HG03342 (cell line): ENCODE measurements around the gene RNF207.
"Not testable (repeated sequence)": the region's sequence is repeated elsewhere in the genome, so short reads cannot be mapped to it uniquely, and the experiment has no call there.

ENCODE experiments used
- ATAC-seq: cut with Tn5 transposase; IDR thresholded peaks from one replicate; pipeline ENCODE4 v1.9.1; 2021; ENCODE audit warnings: mild to moderate bottlenecking, moderate library complexity; ENCODE audit not compliant: unreplicated experiment

The RNF207 gene

GRCh38 chr1:6199298-6200187 is 6.4 kb upstream of the RNF207 start, which contains the start of gene RPL22:
TSS of gene RPL22 (minus strand) at chr1:6199595. CDS start at chr1:6199573, 22 bp downstream.
- peak; percentile 94 for ATAC-seq

DNA sequence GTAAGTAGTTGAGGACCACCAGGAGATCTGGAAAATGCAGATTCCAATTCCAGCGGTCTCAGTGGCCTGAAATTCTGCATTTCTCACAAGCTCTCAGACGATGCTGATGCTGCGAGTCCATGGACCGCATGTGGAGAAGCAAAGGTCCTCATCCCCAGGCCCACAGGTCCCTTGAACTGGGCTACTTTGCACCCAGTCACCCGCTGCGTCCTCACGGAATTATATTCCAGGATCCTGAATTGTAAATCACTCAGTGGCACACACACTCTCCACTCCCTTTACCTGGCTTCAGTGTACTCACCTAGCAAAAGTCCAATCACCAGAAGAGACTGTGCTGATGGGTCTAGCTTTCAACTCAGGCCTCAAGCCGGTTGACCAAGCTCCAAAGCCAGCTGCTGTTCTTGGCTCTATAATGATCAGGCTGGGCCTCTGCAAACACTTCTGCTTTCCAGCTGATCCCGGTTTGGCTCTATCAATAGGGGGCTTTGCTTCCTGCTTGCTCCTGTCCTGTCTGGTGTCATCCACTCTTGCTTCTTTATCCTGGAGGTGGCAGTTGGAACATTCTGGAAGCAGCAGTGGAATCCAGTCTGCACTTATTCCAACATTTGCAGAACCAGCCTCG is 5.6 kb upstream of the RNF207 start:
- ATAC-seq, result no peak

- no peak for ATAC-seq
Observed at GRCh38 chr1:6202256-6202655, 3.7 kb upstream of the RNF207 start.

DNA sequence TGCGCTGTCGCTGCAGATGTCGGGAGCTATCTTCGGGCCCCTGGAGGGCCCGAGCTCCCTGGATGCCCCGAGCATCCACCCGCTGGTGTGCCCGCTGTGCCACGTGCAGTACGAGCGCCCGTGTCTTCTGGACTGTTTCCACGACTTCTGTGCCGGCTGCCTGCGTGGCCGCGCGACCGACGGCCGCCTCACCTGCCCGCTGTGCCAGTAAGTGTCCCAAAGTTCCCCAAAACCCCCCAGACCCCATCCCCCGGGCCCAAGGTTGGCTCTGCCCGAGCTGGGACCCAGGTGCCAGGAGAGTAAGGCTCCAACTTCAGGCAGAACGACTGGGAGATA is 569 bp downstream of the RNF207 start:
- no peak for ATAC-seq

- ATAC-seq, result no peak
Observed at GRCh38 chr1:6207075-6207885, 1.4 kb downstream of the RNF207 start.

DNA sequence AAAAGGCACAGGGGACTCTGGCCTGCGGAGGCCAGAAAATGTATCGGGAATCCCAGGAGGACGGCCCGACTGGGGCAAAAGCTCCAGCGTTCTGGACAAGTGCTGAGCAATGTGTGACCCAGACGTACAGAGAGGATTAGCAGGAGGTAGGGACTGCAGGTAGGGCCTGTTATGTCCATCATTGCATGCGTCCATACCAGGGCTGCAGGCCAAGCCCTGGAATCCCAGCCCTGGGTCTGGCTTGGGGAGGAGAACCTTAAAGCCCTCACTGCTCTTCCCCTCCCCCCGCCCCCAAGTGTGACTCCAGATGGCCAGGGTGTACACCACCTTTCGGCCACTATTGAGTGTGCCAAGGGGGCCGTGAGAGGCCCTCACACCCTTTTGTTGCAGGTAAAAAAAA is 2.0 kb downstream of the RNF207 start:
- no peak for ATAC-seq

DNA sequence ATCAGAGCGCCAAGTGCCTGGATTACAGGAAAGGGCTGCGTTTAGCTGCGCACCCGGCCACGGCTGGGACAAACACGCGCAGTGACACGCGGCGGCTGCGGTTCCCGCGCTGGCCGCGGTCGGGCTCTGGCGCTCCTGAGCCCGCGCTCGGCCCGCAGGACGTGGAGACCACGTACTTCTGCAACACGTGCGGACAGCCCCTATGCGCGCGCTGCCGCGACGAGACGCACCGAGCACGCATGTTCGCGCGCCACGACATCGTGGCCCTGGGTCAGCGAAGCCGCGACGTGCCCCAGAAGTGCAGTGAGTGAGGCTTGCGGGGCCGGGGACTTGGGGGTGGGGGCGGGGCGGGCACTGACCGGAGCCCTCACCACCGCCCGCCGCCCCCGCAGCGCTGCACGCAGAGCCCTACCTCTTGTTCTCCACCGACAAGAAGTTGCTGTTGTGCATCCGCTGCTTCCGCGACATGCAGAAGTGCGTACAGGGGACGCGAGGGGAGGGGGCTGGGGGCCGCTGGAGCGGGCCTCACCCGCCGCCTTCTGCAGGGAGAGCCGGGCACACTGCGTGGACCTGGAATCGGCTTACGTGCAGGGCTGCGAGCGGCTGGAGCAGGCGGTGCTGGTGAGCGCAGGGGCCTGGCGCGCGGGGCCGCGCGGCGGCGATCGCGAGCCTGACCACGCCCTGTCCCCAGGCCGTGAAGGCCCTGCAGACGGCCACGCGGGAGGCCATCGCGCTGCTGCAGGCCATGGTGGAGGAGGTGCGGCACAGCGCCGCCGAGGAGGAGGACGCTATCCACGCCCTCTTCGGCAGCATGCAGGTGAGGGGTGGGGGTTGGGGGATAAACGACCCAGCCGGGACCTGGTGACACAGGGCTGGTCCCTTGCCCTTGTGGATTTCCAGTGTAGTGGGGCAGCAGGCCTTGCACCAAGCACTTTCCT is 3.1 kb downstream of the RNF207 start:
- ATAC-seq, result no peak

DNA sequence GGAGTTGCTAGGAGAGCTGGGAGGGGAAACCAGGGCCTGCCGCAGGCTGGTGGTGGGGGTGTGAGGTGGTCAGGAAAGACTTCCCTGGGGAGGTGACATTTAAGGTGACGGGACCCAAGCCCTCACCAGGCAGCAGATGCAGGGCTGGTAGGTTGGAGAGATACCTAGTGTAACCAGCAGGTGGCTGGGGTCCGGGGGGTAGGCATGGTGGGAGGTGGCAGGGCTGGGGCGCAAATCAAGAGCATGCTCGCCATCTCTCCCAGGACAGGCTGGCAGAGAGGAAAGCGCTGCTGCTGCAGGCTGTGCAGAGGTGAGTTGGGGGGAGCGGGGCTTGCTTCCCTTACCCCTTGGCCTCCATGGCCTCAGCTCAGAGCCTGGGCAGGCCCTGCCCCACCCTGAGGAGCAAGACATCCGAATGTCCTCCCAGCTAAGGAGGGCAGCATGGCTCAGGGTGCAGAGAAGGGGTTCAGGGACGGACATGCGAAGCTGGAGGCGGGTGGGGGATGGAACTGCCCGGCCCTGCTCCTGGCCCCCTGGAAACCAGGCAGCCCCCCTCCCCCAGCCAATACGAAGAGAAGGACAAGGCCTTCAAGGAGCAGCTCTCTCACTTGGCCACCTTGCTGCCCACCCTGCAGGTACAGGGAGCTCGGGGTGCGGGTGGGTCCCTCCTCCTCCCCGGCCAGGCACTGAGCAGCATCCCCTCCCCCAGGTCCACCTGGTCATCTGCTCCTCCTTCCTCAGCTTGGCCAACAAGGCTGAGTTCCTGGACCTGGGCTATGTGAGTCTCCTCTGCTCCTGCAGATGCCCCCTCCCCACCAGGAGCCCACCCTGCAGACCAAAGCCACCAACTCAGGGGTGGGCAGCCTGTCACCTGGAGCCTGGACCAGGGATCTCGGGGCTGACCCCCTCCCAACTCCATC is 4.0 kb downstream of the RNF207 start:
- ATAC-seq, result no peak

DNA sequence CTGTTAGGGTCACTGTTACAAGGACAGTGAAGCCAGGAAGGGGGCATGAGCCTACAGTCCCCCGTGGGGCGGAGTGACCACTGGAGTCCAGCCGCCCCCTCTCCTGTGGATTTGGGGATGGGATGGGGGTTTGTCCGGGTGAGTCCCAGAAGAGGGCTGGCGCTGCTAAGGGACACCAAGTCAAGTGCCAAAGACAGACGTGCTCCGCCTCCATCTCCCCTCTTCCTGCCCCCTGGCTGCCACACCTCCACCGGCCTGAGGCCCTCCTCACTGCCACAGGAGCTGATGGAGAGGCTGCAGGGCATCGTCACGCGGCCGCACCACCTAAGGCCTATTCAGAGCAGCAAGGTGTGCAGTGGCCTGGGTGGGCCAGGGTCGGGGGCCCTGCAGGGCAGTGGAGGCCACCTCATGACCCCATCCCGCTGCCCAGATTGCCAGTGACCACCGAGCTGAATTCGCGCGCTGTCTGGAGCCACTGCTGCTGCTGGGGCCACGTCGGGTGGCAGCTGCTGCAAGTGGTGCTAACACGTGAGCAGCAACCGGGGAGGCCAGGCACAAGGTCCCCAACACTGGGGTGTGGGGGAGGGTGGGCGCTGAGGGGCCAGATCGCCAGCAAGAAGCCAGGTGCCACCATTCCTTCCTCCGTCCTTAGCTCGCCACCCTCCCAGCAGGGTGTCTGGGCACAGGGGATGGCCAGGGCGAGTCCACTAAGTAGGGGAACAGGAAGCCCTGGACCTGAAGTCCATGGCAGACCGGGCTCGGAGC is 4.9 kb downstream of the RNF207 start:
- no peak for ATAC-seq

DNA sequence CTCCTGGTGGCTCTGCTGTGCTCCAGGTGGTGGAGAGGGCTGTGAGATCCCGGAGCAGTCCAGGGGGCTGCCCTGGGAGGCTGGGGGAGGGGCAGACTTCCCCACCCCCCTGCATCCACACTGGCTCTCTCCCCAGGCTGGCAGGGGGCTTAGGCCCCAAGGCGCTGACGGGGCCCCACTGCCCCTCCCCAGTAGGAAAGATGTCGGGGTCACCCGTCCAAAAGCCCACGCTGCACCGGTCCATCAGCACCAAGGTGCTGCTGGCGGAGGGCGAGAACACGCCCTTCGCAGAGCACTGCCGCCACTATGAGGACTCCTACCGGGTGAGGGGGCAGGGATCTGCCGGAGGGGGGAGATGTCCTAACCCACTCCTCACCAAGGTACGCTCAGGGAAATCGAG is 5.8 kb downstream of the RNF207 start:
- no peak for ATAC-seq

DNA sequence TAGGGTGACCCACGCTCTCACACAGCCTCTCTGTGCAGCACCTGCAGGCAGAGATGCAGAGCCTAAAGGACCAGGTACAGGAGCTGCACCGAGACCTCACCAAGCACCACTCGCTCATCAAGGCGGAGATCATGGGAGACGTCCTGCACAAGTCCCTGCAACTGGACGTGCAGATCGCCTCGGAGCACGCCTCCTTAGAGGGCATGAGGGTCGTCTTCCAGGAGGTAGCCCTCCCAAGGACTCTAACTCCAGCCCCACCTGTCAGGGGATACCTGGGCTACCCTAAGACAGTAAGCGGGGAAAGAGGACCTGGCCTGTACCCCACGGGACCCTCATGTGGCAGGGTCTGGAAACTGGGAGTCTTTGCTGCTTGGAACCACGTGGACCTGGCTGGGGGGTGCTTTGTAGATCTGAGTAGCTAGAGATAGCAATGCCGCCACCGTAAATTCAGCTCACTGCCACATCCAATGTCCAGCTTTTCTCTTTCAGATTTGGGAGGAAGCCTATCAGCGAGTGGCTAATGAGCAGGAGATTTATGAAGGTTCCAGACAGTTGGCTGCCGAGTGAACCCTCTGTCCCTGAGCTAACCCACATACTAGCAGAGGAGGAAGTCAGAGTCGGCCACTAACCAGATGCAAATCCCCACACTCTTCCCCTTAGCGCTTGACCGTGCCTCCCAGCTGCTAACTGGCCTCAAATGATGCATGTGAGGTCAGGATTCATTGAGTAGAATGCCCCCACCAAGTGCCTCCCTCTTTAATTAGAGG is 6.5 kb downstream of the RNF207 start:
- ATAC-seq, result no peak

- no peak for ATAC-seq
Observed at GRCh38 chr1:6218375-6219164, 12.7 kb downstream of the RNF207 start.

DNA sequence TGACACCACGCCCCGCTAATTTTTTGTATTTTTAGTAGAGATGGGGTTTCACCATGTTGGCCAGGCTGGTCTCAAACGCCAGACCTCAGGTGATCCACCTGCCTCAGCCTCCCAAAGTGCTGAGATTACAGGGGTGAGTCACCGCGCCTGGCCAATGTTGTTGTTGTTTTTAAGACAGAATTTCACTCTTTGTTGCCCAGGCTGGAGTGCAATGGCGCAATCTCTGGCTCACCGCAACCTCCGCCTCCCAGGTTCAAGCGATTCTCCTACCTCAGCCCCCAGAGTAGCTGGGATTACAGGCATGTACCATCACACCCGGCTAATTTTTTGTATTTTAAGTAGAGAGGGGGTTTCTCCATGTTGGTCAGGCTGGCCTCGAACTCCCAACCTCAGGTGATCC is 13.7 kb downstream of the RNF207 start:
- ATAC-seq, result not testable (repeated sequence)

DNA sequence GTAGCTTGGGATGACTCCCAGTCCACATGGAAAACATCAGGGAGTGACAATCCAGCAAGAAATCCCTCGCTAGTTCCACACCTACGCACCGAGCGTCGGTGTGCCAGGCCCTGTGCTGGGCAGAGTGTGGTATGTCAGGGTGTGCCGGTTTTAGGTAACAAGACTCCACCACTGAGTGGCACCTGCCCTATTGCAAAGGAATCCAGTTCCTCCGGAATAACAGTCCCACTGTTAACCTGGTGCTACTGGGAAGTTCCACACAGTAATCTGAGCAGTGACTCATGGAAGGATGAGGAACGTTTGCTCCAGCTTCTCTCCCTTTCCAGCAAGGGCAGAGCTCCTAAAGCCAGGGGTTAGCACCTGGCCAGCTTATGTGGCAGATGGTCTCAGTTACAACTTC is 14.3 kb downstream of the RNF207 start:
- no peak for ATAC-seq

GRCh38 chr1:6221210-6221784 is 15.4 kb downstream of the RNF207 start:
- no peak for ATAC-seq

DNA sequence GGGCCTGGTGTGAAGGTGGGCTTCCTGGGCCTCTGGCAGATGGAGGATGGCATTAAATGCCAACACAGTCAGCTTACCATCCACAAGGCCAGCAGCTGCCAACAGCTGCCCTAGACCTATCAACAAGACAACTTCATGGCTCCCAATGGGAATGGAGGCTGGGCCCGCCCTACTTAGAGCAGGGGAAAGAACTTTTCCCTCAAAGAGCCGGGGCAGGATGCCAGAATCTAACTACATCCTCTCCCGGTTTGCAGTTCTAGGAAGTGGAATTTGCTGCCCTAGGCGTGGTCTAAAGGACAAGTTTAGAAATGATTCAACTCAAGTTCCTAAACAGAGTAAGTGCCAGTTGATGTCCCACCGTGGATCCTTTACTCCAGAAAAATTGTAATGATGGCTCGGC is 16.7 kb downstream of the RNF207 start:
- no peak for ATAC-seq

- no peak for ATAC-seq
Observed at GRCh38 chr1:6223617-6224016, 17.7 kb downstream of the RNF207 start.
